K562 treated with DMSO at 1 percent for 12 hours (cell line): ENCODE measurements around the gene HOXB3. TPM values are rescaled to one million over a fixed set of nuclear protein-coding genes. Genes with fewer than 3 reads are reported as not detected.

Experiments used
- total RNA-seq: library from RNA; unstranded; fragments of 300-600 nt; gene quantifications from 2 replicates; pipeline ENCODE4 v1.2.3, GENCODE V29; 2022; ENCODE audit not compliant: insufficient read depth

HOXB3 gene
- total RNA-seq = 15.0 and 35.7 TPM in 2 replicates

GRCh38 chr17:48589831-48590606 lies at the start of gene HOXB3:
TSS of gene HOXB3 (minus strand) at chr17:48590241. CDS start at chr17:48552474, 37,767 bp downstream.

GRCh38 chr17:48626245-48627117 lies 36.4 kb upstream of the HOXB3 start, which contains the start of gene HOXB9:
TSS of gene HOXB9 (minus strand) at chr17:48626358. CDS start at chr17:48626269, 89 bp downstream.

GRCh38 chr17:48615047-48615962 lies 25.3 kb upstream of the HOXB3 start, which contains the start of gene HOXB8:
TSS of gene HOXB8 (minus strand) at chr17:48615292. CDS start at chr17:48614704, 588 bp downstream.

GRCh38 chr17:48610282-48611211 lies 20.5 kb upstream of the HOXB3 start, which contains the start of gene HOXB7:
TSS of gene HOXB7 (minus strand) at chr17:48611017. CDS start at chr17:48610918, 99 bp downstream.

GRCh38 chr17:48604770-48605329 lies 14.8 kb upstream of the HOXB3 start, which contains the start of gene HOXB6:
TSS of gene HOXB6 (minus strand) at chr17:48604986. CDS start at chr17:48598150, 6,836 bp downstream.

GRCh38 chr17:48593126-48593829 lies 3.2 kb upstream of the HOXB3 start, which contains the start of gene HOXB5:
TSS of gene HOXB5 (minus strand) at chr17:48593779. CDS start at chr17:48593682, 97 bp downstream.

GRCh38 chr17:48577946-48578615 lies 12.0 kb downstream of the HOXB3 start, which contains the start of gene HOXB4:
TSS of gene HOXB4 (minus strand) at chr17:48578350. CDS start at chr17:48578319, 31 bp downstream.

GRCh38 chr17:48545022-48545375 lies 45.0 kb downstream of the HOXB3 start, which contains the start of gene HOXB2:
TSS of gene HOXB2 (minus strand) at chr17:48545109. CDS start at chr17:48544911, 198 bp downstream.

GRCh38 chr17:48530887-48531272 lies 59.2 kb downstream of the HOXB3 start, which contains the start of gene HOXB1:
TSS of gene HOXB1 (minus strand) at chr17:48531011. CDS start at chr17:48530904, 107 bp downstream.

Other genes starting within 250 kb of the HOXB3 start
- 1.8 TPM in 1 of 2 replicates, not detected in the other for gene SKAP1, start 160.0 kb downstream of the HOXB3 start, total RNA-seq
- not detected in 2 replicates for gene HOXB1, start 59.2 kb downstream of the HOXB3 start, total RNA-seq
- gene HOXB2, start 45.1 kb downstream of the HOXB3 start, total RNA-seq = 79.5 and 94.6 TPM in 2 replicates
- 13.6 and 20.0 TPM in 2 replicates for gene HOXB4, start 11.9 kb downstream of the HOXB3 start, total RNA-seq
- gene HOXB5, start 3.5 kb upstream of the HOXB3 start, total RNA-seq = 3.7 and 9.2 TPM in 2 replicates
- 15.2 and 16.0 TPM in 2 replicates for gene HOXB6, start 14.7 kb upstream of the HOXB3 start, total RNA-seq
- 21.9 and 23.0 TPM in 2 replicates for gene HOXB7, start 20.8 kb upstream of the HOXB3 start, total RNA-seq
- 21.9 and 37.9 TPM in 2 replicates for gene HOXB8, start 25.1 kb upstream of the HOXB3 start, total RNA-seq
- 103 and 184 TPM in 2 replicates for gene HOXB9, start 36.1 kb upstream of the HOXB3 start, total RNA-seq
- not detected in 2 replicates for gene PRAC1, start 132.3 kb upstream of the HOXB3 start, total RNA-seq
- not detected in 2 replicates for gene PRAC2, start 132.9 kb upstream of the HOXB3 start, total RNA-seq
- not detected in 2 replicates for gene HOXB13, start 138.5 kb upstream of the HOXB3 start, total RNA-seq
- gene TTLL6, start 227.0 kb upstream of the HOXB3 start, total RNA-seq = not detected in 2 replicates
- 48.6 and 84.9 TPM in 2 replicates for gene CALCOCO2, start 240.8 kb upstream of the HOXB3 start, total RNA-seq